Endothelial cell (in vitro differentiated cells): Measurements from ENCODE around the gene ETV3. TPM values are rescaled to one million over a fixed set of nuclear protein-coding genes. Genes with fewer than 3 reads are reported as not detected.

Experiments used
- DNase-seq: peaks from one replicate; pipeline ENCODE4 v3.0.0; 2021; ENCODE audit warnings: low spot score
- H3K27ac Mint-ChIP-seq: one replicate; pipeline ENCODE4 v1.8.0; 2021; ENCODE audit warnings: mixed read lengths, inconsistent platforms; ENCODE audit not compliant: unreplicated experiment
- H3K27me3 Mint-ChIP-seq: one replicate; pipeline ENCODE4 v1.8.0; 2021; ENCODE audit warnings: mild to moderate bottlenecking, moderate library complexity, mixed read lengths, inconsistent platforms; ENCODE audit not compliant: unreplicated experiment
- H3K36me3 Mint-ChIP-seq: one replicate; pipeline ENCODE4 v1.8.0; 2021; ENCODE audit warnings: mild to moderate bottlenecking, low read depth, mixed read lengths, inconsistent platforms; ENCODE audit not compliant: unreplicated experiment
- H3K4me1 Mint-ChIP-seq: one replicate; pipeline ENCODE4 v1.8.0; 2021; ENCODE audit warnings: mild to moderate bottlenecking, mixed read lengths, inconsistent platforms; ENCODE audit not compliant: unreplicated experiment
- H3K4me3 Mint-ChIP-seq: one replicate; pipeline ENCODE4 v1.8.0; 2021; ENCODE audit warnings: mild to moderate bottlenecking, mixed read lengths, inconsistent platforms; ENCODE audit not compliant: unreplicated experiment
- H3K9me3 Mint-ChIP-seq: one replicate; pipeline ENCODE4 v1.8.0; 2021; ENCODE audit warnings: mixed read lengths, inconsistent platforms; ENCODE audit not compliant: unreplicated experiment
- total RNA-seq: library from RNA; stranded (reverse); fragmentation: NEBNext Ultra II Directional; extraction: Animal tissue kit (Norgen Biotek cat#: 25700); gene quantifications from one replicate; pipeline ENCODE4 v1.2.1, GENCODE V29; 2021; ENCODE audit not compliant: unreplicated experiment
- TF ChIP-seq, protein P1 (sequence below): fragments of 200-600 bp; sonication (generic); IDR thresholded peaks from one replicate; pipeline ENCODE4 v1.5.0; 2021; ENCODE audit warnings: antibody characterized with exemption; ENCODE audit not compliant: unreplicated experiment

Gene ETV3
- total RNA-seq, 1 donor from 2014 or later = 52.3 TPM

DNA sequence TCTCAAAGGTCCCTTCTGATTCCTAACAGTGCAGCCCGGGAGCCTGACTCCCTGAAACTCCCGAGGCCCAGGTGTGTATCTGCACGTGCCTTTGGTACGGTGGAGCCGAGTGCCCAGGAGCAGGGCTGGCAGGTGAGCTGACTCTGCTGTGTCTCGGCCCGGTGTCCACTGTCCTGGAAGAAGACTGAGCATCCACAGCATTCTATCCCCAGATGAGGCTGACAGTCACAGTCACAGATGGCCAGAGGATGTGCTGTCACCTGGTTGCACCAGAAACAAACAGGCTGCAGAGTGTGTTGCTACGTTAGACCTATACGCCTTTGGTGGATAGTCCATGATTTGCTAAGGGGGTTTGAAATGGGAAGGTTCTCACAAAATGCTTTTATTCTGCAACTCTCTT is 48.4 kb downstream of the ETV3 start:
- H3K4me1 Mint-ChIP-seq = no peaks in the 10 kb centered on the region
- TF ChIP-seq, protein P1, sequence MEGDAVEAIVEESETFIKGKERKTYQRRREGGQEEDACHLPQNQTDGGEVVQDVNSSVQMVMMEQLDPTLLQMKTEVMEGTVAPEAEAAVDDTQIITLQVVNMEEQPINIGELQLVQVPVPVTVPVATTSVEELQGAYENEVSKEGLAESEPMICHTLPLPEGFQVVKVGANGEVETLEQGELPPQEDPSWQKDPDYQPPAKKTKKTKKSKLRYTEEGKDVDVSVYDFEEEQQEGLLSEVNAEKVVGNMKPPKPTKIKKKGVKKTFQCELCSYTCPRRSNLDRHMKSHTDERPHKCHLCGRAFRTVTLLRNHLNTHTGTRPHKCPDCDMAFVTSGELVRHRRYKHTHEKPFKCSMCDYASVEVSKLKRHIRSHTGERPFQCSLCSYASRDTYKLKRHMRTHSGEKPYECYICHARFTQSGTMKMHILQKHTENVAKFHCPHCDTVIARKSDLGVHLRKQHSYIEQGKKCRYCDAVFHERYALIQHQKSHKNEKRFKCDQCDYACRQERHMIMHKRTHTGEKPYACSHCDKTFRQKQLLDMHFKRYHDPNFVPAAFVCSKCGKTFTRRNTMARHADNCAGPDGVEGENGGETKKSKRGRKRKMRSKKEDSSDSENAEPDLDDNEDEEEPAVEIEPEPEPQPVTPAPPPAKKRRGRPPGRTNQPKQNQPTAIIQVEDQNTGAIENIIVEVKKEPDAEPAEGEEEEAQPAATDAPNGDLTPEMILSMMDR = no peak
- no peak overlapping the region for H3K4me3 Mint-ChIP-seq
- DNase-seq = no peak
- no peak overlapping the region for H3K27ac Mint-ChIP-seq
- no peaks in the 10 kb centered on the region for H3K9me3 Mint-ChIP-seq
- no peaks in the 10 kb centered on the region for H3K36me3 Mint-ChIP-seq
- H3K27me3 Mint-ChIP-seq = peaks cover 3% of the 10 kb centered on the region

DNA sequence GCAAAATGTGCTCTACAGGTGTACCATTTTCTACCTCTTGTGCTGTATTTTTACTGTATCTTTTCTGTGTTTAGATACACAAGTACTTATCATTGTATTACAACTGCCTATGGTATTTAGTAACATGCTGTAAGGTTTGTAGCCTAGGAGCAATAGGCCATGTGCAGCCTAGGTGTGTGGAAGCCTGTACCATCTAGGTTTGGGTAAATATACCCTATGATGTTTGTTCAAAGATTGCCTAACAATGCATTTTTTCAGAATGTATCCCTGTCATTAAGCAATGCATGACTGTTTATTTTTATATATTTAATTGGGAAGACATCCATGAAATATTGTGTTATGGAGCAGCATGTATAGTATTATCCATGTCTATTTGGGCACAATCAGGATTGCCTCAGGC is 49.6 kb downstream of the ETV3 start:
- Mint-ChIP-seq H3K4me3 (no peak overlapping the region), H3K4me1 (no peaks in the 10 kb centered on the region), H3K27ac (no peak overlapping the region), H3K36me3 (no peaks in the 10 kb centered on the region), H3K9me3 (no peaks in the 10 kb centered on the region), H3K27me3 (no peaks in the 10 kb centered on the region)
- DNase-seq = no peak
- TF ChIP-seq, protein P1 = no peak

DNA sequence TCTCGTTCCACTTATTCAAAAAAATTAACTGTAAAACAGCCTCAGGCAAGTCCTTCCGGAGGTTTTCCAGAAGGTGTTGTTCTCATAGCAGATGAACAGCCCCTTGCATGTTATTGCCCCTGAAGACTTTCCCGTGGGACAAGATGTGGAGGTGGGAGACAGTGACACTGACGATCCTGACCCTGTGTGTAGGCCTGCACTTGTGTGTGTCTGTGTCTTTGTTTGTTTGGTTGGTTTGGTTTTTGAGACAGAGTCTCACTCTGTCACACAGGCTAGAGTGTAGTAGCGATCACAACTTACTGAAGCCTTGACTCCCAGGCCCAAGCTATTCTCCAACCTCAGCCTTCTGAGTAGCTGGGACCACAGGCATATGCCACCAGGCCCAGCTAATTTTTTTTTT is 51.2 kb downstream of the ETV3 start:
- DNase-seq = no peak
- H3K9me3 Mint-ChIP-seq = no peaks in the 10 kb centered on the region

DNA sequence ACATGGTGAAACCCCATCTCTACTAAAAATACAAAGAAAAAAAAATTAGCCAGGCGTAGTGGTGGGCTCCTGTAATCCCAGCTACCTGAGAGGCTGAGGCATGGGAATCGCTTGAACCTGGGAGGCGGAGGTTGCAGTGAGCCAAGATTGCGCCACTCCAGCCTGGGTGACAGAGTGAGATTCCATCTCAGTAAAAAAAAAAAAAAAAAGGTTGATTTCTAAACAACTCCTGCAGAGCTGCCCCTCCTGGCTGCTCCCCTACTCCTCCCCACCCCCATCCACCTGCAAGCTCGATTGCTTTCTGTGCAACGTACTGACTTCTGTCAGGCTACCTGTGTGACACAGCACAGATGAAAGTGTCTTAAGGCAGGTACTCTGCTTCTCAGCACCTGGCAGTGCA is 51.9 kb downstream of the ETV3 start:
- Mint-ChIP-seq H3K4me3 (no peak overlapping the region), H3K4me1 (no peaks in the 10 kb centered on the region)
- no peak for DNase-seq

More for the DNA sequence above, 51.2 kb downstream of the ETV3 start:
- Mint-ChIP-seq H3K36me3 (no peaks in the 10 kb centered on the region), H3K27me3 (no peaks in the 10 kb centered on the region), H3K27ac (no peak overlapping the region), H3K4me1 (no peaks in the 10 kb centered on the region), H3K4me3 (no peak overlapping the region)
- TF ChIP-seq, protein P1 = no peak

GRCh38 chr1:157085421-157085820 is 52.8 kb downstream of the ETV3 start:
- TF ChIP-seq, protein P1 = no peak
- Mint-ChIP-seq H3K4me1 (no peaks in the 10 kb centered on the region), H3K9me3 (no peaks in the 10 kb centered on the region), H3K27me3 (no peaks in the 10 kb centered on the region), H3K4me3 (no peak overlapping the region), H3K27ac (no peak overlapping the region), H3K36me3 (no peaks in the 10 kb centered on the region)
- DNase-seq = no peak

More for the DNA sequence above, 51.9 kb downstream of the ETV3 start:
- H3K36me3 Mint-ChIP-seq = no peaks in the 10 kb centered on the region
- TF ChIP-seq, protein P1 = no peak
- no peaks in the 10 kb centered on the region for H3K27me3 Mint-ChIP-seq
- H3K9me3 Mint-ChIP-seq = no peaks in the 10 kb centered on the region
- no peak overlapping the region for H3K27ac Mint-ChIP-seq
